HG03520 (cell line): ENCODE data around the gene CBX5.
"Not testable (repeated sequence)": the region's sequence is repeated elsewhere in the genome, so short reads cannot be mapped to it uniquely, and the experiment has no call there.

ENCODE experiments used
- ATAC-seq: cut with Tn5 transposase; IDR thresholded peaks from one replicate; pipeline ENCODE4 v1.9.1; 2021; ENCODE audit warnings: mild to moderate bottlenecking, moderate library complexity; ENCODE audit not compliant: unreplicated experiment

The CBX5 gene

GRCh38 chr12:54294953-54295566 is 15.1 kb upstream of the CBX5 start:
- ATAC-seq: no peak

DNA sequence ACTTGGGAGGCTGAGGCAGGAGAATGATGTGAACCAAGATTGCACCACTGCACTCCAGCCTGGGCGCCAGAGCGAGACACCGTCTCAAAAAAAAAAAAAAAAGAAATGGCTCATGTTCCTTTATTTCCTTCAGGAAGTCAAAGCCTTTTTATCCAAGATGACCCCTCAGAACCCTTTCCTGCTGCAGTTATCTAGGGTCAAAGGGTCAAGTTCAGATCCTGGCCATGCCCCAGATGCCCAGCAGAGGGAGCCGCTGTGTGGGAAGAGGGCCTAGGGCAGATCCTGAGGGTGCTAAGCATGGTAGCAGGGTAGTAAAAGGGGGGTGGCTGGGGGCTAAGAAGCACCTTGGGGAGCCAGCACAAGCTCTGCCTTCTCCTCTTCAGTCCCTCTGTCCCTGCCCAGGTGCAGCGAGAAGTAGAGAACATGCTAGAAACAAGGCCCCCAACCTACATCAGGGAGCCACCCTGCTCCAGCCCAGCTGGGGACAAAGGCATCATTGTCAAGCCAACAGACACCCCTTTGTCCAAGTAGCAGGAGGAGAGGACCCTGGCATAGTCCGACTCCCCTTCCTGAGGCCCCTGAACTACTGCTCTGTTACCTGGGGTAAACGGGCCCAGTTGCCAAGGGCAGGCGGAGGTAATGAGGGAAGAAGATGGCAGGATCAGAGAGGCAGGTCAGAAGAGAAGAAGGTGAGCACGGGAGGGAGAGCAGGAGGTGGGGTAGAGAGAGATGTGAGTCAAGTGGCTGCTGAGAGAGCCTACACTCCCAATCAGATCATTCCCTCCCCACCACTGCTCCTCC is 14.4 kb upstream of the CBX5 start:
- no peak for ATAC-seq

GRCh38 chr12:54292931-54293241 is 13.0 kb upstream of the CBX5 start:
- ATAC-seq: no peak

DNA sequence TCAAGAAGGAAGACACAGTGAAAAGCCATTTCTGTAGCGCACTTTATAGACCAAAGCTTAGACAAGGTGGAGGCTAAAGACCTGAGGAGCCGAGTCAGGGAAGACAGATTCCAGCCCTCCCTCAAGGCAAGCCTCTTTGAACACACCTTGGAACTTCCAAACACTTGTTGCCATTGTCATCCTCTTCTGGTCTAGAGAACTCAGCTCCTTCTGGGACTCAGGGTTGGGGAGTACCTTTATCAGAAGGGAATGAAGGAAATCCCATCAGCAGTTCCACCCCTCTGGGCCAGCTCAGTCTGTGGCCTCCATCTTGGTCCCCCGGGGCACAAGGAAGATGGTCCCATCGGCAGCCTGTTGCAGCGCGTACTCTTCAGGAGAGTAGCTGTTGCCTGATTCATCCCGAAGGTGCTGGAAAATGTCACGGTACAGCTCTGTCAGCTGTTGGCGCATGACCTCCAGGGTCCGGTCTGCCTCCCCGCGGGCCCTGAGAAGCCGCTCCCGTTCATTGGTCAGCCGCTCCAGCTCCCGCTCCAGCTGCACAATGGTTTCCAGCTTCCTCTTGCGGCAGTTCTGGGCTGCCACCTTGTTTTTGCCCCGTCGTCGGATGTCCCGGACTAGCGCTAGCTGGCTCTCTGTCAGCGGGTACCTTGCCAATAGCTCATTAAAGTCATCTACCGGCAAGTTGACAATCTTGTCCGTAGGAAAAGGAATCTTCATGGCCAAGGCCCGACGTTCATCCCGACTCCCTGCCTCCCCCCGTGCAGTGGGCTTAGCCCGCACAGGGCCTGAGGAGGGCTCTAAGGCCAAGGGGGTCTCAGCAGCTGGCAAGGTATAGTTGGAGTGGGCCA is 12.4 kb upstream of the CBX5 start:
- no peak for ATAC-seq

DNA sequence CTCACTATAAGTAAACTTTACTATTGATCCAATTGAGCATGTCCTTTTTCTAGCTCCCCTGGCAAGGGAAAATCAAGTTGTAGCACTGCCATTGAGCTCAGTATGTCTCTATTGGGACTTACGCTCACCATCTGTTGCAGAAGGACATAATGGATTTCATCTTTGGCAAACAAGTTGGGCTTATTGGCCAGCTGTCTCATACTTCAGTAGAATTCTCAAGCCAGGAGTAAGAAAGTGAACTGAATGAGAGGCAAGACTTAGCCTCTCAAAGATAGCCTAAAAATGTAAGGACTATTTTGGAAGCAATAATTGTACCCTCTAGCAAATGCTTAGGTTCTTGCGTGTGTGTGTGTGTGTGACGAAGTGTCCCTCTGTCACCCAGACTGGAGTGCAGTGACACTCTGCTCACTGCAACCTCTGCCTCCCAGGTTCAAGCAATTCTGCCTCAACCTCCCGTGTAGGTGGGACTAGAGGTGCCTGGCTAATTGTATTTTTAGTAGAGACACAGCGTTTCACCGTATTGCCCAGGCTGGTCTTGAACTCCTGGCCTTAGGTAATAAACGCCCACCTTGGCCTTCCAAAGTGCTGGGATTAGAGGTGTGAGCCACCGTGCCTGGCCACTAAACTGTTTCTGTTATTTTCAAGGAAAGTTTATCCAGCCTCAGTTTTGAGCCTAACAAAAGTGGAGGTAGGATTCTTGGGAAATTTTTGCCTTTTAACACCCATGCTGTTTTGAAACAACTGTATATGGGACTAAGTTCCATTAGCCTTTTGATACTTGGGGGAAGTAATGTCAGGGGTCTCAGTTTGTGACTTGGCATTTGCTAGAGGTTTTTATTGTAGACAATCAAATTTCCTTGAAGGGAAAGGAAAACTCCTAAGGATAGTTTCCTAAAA is 7.6 kb upstream of the CBX5 start:
- no peak for ATAC-seq

DNA sequence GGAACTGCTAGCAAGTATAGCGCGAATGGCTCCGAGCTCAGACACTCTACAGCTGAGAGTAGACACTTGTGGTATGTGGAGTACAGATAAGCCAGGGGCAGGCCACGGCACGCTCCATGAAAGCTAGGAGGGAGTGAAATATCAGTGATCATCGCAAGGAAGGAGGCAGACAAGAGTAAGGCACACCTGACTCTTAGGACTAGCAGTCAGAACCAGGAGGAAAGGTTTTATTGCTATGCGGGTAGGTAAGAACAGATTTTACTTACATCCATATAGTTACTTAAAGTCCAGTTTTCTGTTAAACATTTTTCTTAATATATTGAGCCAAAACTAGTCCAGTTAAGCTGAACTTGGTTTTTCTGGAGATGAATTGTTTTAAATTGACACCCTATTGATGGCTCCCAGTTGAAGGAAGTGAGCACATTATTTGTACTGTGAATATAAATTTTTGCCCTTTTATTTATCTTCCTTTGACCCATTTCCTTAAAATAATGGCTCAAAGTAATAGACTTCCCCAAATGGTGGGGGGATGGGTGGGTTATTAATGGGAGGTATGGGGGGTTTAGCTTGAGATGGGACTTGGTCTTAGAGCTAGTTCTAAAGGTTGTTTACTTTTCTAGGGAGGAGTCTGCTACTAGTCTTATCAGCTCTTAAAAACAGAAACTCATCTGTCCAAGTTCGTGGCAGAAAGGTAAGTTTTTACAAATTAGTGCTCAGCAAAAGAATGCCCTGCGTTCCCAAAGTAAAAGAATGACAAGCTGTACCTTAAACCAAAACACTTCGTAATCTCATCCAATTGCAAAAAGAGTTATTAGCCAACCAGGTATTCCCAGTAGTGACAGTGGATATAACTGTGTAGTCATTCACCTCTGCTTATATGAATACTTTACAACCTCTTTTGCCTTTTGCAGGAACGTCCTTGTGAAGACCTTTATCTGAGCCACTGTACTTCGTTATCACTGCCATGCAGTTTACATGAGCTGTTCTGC is 6.4 kb upstream of the CBX5 start:
- no peak for ATAC-seq

DNA sequence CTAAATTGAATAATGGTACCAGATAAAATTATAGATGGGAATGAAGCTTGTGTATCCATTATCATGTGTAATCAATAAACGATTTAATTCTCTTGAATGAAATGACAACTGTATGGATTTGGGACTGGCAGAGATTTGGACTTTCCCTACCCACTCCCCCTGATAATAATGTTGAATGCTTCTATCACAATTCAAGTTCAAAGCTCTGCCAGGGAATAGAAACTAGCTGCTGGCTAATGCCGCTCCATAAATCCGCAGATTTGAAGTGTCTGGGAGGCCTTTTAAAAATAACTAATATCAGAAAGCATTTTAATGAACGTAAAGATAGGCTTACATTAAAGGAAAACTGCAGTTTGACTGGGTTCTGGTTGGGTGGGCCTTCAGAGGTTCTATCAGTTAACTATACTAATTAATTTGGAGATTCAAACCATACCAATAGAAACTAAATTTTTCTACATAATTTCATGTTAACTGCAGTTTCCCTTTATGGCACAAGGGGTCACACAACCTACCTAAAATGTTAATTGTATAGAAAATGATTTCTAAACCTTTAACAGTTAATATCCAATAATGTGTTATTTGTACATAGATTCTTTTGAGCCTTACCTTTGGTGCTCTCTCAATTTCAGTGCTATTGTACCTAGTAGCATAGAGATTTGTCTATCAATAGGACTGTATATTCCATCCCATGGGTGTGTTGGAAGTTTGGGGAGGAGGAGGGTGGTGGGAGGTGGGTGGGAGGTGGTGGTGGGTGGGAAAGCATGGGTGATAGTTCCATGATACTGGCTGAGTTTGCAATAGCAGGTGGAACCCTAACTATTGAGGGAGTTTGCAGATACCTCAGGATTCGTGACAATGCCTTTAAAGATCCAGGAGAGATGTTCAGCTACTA is 5.5 kb upstream of the CBX5 start:
- no peak for ATAC-seq

- ATAC-seq: not testable (repeated sequence)
Observed at GRCh38 chr12:54284070-54284780, 4.3 kb upstream of the CBX5 start.

DNA sequence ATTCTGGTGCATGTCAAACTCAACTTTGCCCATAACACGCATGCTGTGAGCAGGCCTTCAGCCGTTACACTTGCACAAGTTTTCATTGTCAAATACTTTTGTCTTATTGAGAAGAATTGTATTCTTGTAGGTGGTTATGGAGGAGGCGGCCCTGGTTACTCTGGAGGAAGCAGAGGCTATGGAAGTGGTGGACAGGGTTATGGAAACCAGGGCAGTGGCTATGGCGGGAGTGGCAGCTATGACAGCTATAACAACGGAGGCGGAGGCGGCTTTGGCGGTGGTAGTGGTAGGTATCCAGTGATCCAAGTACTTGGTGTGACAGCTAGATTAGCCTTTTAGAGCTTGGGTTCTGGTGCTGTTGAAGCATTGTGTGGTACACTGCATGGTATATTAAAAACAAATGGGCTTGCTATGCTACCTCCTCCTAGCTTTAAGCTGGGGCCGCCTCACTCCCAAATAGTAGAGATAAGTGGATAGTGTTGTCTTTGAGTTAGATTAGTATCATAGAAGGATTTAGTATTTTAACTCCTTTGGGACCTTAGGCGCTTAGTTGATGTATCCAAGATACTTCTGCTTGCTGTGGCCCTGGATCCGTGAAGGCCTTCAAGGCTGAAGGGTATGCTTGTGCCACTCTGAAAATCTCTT is 3.1 kb upstream of the CBX5 start:
- ATAC-seq: no peak

- not testable (repeated sequence) for ATAC-seq
Observed at GRCh38 chr12:54281694-54282093, 1.8 kb upstream of the CBX5 start.

DNA sequence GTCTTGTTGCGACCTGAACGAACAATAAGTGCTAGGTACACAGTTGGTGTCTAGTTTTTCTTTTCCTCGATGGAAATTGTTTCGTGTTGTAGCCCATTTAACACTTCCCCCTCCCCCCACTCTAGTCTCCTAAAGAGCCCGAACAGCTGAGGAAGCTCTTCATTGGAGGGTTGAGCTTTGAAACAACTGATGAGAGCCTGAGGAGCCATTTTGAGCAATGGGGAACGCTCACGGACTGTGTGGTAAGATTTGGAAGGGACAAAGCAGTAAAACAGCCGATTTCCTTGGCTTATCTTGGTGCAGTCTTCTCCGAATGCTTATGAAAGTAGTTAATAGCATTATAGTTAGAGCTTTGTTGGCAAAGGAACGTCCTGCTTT is 1.3 kb upstream of the CBX5 start:
- ATAC-seq: not testable (repeated sequence)

DNA sequence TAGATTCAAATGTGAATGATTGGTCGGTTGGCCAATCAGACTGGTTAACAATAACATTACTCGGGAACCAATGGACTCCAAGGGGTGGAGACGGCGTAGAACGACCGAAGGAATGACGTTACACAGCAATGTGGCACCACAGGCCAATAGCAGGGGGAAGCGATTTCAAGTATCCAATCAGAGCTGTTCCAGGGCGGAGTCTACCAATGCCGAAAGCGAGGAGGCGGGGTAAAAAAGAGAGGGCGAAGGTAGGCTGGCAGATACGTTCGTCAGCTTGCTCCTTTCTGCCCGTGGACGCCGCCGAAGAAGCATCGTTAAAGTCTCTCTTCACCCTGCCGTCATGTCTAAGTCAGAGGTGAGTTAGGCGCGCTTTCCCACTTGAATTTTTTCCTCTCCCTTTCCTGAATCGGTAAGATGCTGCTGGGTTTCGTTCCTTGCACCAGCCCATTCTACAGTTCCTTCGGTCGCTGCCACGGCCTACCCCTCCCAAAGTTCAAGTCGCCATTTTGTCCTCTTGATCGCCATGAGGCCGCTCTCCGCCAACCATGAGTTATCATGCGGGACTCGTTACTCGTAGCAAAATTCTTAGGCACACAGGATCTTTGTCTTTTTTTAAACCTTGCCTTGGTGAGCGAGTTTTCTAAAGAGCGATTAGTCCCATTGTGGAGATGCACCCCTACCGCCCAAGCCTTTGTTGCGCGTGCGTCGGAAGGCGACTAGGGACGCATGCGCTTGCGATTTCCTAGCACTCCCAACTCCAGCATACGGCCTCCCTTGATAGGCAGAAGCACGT is 742 bp upstream of the CBX5 start, which contains the start of gene HNRNPA1:
Gene HNRNPA1 (plus strand): TSS at position 259 of the 793 bp plus-strand sequence. CDS start 82 bp downstream, at position 341.
- peak; percentile 84 for ATAC-seq

DNA sequence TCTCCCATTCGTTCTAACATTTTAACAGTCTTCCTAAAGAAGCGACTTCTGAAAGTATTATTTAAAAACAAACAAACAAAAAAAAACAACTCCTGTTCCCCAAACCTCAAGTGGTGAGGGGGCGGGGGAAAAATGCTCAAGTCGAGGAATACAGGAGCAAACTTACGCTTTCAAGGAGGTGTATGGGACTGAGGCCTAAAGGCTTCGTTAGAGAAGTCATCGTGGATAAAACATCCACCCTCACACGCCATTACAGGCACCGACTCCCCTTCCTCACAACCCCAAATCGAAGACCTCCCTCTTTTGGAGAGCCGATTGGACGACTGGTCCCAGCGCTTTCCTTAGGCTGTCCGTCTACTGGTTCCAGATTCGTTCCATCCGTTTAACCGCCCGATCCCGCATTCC is 693 bp downstream of the CBX5 start:
- no peak for ATAC-seq

DNA sequence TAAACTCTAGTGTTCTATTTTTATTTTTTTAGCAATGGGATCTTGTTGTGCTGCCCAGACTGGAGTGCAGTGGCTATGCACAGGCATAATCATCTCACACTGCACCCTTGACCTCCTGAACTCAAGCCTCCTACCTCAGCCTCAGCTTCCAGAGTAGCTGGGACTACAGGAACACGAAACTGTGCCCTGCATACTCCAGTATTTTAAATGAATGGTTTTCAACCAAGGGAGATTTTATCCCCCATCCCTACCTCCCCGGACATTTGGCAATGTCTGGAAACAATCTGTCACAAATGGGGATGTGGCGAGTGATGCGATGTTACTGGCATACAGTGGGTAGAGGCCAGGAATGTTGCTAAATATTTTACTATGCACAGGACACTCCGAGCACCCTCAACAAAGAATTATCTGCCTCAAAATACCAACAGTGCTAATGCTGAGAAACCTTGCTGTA is 2.1 kb downstream of the CBX5 start:
- no peak for ATAC-seq

GRCh38 chr12:54276368-54276767 is 3.6 kb downstream of the CBX5 start:
- no peak for ATAC-seq

GRCh38 chr12:54273981-54274380 is 5.9 kb downstream of the CBX5 start:
- ATAC-seq: no peak

DNA sequence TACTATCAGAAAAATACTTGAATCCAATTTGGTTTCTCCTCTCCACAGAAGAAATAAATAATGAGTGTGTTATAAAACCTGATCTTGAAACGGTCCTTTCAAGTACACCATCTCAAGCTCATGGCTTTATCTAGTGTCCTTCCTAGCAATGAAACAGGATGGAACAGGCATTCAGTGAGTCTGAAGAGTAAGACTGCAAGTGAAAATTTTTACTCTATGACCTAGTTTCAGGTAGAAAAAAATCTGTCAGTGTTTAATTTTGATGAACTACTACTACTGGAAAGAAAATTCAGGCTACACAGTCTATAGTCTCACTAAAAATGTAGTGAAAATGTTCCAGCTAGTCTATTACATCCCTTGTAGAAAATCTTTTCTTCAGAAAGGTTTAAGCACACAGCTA is 7.7 kb downstream of the CBX5 start:
- ATAC-seq: no peak
